NCI-H1417 (cell line): ENCODE measurements around the gene LIN28B.
A peak's percentile ranks its signal among the peaks of the same experiment; 100 is the strongest.

Experiments used
- DNase-seq, 3 experiments: peaks; one replicate each; lab custom pipeline; 2025; lab: John Stamatoyannopoulos, UW

The LIN28B gene

GRCh38 chr6:105014954-105015353 lies 58.0 kb downstream of the LIN28B start:
- DNase-seq: no peak

- DNase-seq: no peak
Measured at GRCh38 chr6:105015482-105015881, 58.6 kb downstream of the LIN28B start.

GRCh38 chr6:105019285-105019684 lies 62.4 kb downstream of the LIN28B start:
- DNase-seq: no peak

- no peak for DNase-seq
Measured at GRCh38 chr6:105021399-105021798, 64.5 kb downstream of the LIN28B start.

GRCh38 chr6:105022416-105022815 lies 65.5 kb downstream of the LIN28B start:
- DNase-seq: no peak

GRCh38 chr6:105024803-105025202 lies 67.9 kb downstream of the LIN28B start:
- no peak for DNase-seq

GRCh38 chr6:105028898-105029297 lies 72.0 kb downstream of the LIN28B start:
- DNase-seq: no peak

GRCh38 chr6:105029581-105029980 lies 72.7 kb downstream of the LIN28B start:
- DNase-seq: no peak

GRCh38 chr6:105034470-105034869 lies 77.6 kb downstream of the LIN28B start:
- no peak for DNase-seq

- no peak for DNase-seq
Measured at GRCh38 chr6:105035299-105035698, 78.4 kb downstream of the LIN28B start.

GRCh38 chr6:105036351-105036750 lies 79.4 kb downstream of the LIN28B start:
- DNase-seq: peak in 1 of 3 experiments; percentile 29

GRCh38 chr6:105038259-105038658 lies 81.4 kb downstream of the LIN28B start:
- DNase-seq: no peak

GRCh38 chr6:105041880-105042279 lies 85.0 kb downstream of the LIN28B start:
- DNase-seq: no peak

- DNase-seq: peak in 1 of 3 experiments; percentile 17
Measured at GRCh38 chr6:105042648-105043047, 85.7 kb downstream of the LIN28B start.

GRCh38 chr6:105043979-105044378 lies 87.1 kb downstream of the LIN28B start:
- no peak for DNase-seq

- no peak for DNase-seq
Measured at GRCh38 chr6:105045526-105045925, 88.6 kb downstream of the LIN28B start.

GRCh38 chr6:105051941-105052471 lies 95.1 kb downstream of the LIN28B start:
- no peak for DNase-seq

- DNase-seq: no peak
Measured at GRCh38 chr6:105056646-105057045, 99.7 kb downstream of the LIN28B start.

- DNase-seq: peak in 1 of 3 experiments; percentile 6
Measured at GRCh38 chr6:105057160-105057559, 100.3 kb downstream of the LIN28B start.

GRCh38 chr6:105058316-105058715 lies 101.4 kb downstream of the LIN28B start:
- no peak for DNase-seq

- DNase-seq: no peak
Measured at GRCh38 chr6:105058846-105059245, 101.9 kb downstream of the LIN28B start.

GRCh38 chr6:105066233-105066632 lies 109.3 kb downstream of the LIN28B start:
- DNase-seq: no peak

GRCh38 chr6:105066836-105067235 lies 109.9 kb downstream of the LIN28B start:
- no peak for DNase-seq

- DNase-seq: no peak
Measured at GRCh38 chr6:105067329-105067728, 110.4 kb downstream of the LIN28B start.

- no peak for DNase-seq
Measured at GRCh38 chr6:105068407-105068806, 111.5 kb downstream of the LIN28B start.
